Naive thymus-derived CD4-positive, alpha-beta T cell (primary cell): ENCODE results near the gene ZNF184. TPM values are rescaled to one million over a fixed set of nuclear protein-coding genes. Genes with fewer than 3 reads are reported as not detected.

ENCODE experiments used
- ATAC-seq: fragments of 150-1000 bp; cut with Tn5 transposase; 2 replicates; pipeline ENCODE4 v1.10.0; 2021; ENCODE audit warnings: mild to moderate bottlenecking, moderate library complexity
- CTCF ChIA-PET: fragments of 350-600 bp; sonication (Branson Sonifier 250); formaldehyde crosslinking; loops from one replicate; lab custom pipeline; 2021; ENCODE audit warnings: antibody characterized with exemption; lab: Charles Lee
- POLR2A ChIA-PET: fragments of 350-600 bp; sonication (Branson Sonifier 250); formaldehyde crosslinking; loops from one replicate; lab custom pipeline; 2021; ENCODE audit warnings: antibody characterized with exemption, inconsistent platforms; lab: Charles Lee
- DNase-seq, 9 donors: peaks; one replicate each; pipeline versions ENCODE4 v3.0.0 to v3.0.0-alpha.2; 2020 to 2022; ENCODE audit warnings: mixed read lengths in 1 of 9
- H3K27ac ChIP-seq: one replicate; pipeline ENCODE4 v1.7.0; 2013; ENCODE audit warnings: mild to moderate bottlenecking, low read depth, low read length, moderate library complexity
- H3K27me3 ChIP-seq, 2 donors: one replicate each; pipeline ENCODE4 v1.7.0; 2013; ENCODE audit warnings: low read length in 2 of 2, mild to moderate bottlenecking in 2 of 2, moderate library complexity in 2 of 2; ENCODE audit not compliant: control insufficient read depth in 2 of 2, insufficient read depth in 2 of 2
- H3K36me3 ChIP-seq, 3 experiments: 1 replicate in 2 of 3; 2 replicates in 1 of 3; pipeline ENCODE4 v1.7.0; 2013; ENCODE audit warnings: low read length in 3 of 3, mild to moderate bottlenecking in 3 of 3, moderate library complexity in 1 of 3; ENCODE audit not compliant: insufficient read depth in 3 of 3, control insufficient read depth in 2 of 3
- H3K4me1 ChIP-seq, 2 donors: one replicate each; pipeline ENCODE4 v1.7.0; 2013; ENCODE audit warnings: low read length in 2 of 2, mild to moderate bottlenecking in 2 of 2, moderate library complexity in 1 of 2; ENCODE audit not compliant: control insufficient read depth in 2 of 2, insufficient read depth in 2 of 2
- H3K4me3 ChIP-seq: 2 replicates; pipeline ENCODE4 v1.7.0; 2013; ENCODE audit warnings: mild to moderate bottlenecking, low read length
- H3K9me3 ChIP-seq, 3 experiments: 1 replicate in 2 of 3; 2 replicates in 1 of 3; pipeline ENCODE4 v1.7.0; 2013; ENCODE audit warnings: low read length in 3 of 3; ENCODE audit not compliant: control insufficient read depth in 2 of 3
- H3K27ac Mint-ChIP-seq, 9 donors: one replicate each; pipeline ENCODE4 v1.8.0; 2020 to 2022; ENCODE audit warnings: mixed read lengths in 9 of 9, mild to moderate bottlenecking in 8 of 9, moderate library complexity in 5 of 9, inconsistent platforms in 2 of 9
- H3K27me3 Mint-ChIP-seq, 5 donors: one replicate each; pipeline ENCODE4 v1.8.0; 2021 to 2022; ENCODE audit warnings: mixed read lengths in 5 of 5, mild to moderate bottlenecking in 1 of 5
- H3K36me3 Mint-ChIP-seq, 5 donors: one replicate each; pipeline ENCODE4 v1.8.0; 2020 to 2022; ENCODE audit warnings: mixed read lengths in 5 of 5, mild to moderate bottlenecking in 3 of 5, inconsistent platforms in 1 of 5
- H3K4me1 Mint-ChIP-seq, 7 donors: one replicate each; pipeline ENCODE4 v1.8.0; 2020 to 2022; ENCODE audit warnings: mixed read lengths in 7 of 7, mild to moderate bottlenecking in 3 of 7, inconsistent platforms in 1 of 7
- H3K4me3 Mint-ChIP-seq, 10 donors: one replicate each; pipeline ENCODE4 v1.8.0; 2020 to 2022; ENCODE audit warnings: mild to moderate bottlenecking in 10 of 10, mixed read lengths in 10 of 10, moderate library complexity in 6 of 10, inconsistent platforms in 2 of 10
- H3K9me3 Mint-ChIP-seq, 11 donors: one replicate each; pipeline ENCODE4 v1.8.0; 2020 to 2022; ENCODE audit warnings: mixed read lengths in 11 of 11, mild to moderate bottlenecking in 4 of 11, inconsistent platforms in 1 of 11, moderate library complexity in 1 of 11
- intact Hi-C, 2 donors: fragments of 100-400 bp; cut with micrococcal nuclease; formaldehyde crosslinking; loops; one replicate each; pipeline ENCODE4 v1.15.1; 2023
- polyA plus RNA-seq, 2 donors: library from polyadenylated mRNA; unstranded; fragments of 300-500 nt; fragmentation: Illumina TruSeq; gene quantifications; one replicate each; pipeline ENCODE4 v1.2.3, GENCODE V29; 2021
- total RNA-seq, 6 experiments: library from RNA in 5 of 6; stranded (reverse) in 5 of 6; gene quantifications; 1 replicate in 5 of 6; 2 replicates in 1 of 6; pipeline ENCODE4 v1.2.3 and lab custom pipeline; 2021 to 2026

The ZNF184 gene
- total and polyA plus RNA-seq, 7 experiments from 2014 or later: 7.0 to 13.7 (median 12.3) TPM

DNA sequence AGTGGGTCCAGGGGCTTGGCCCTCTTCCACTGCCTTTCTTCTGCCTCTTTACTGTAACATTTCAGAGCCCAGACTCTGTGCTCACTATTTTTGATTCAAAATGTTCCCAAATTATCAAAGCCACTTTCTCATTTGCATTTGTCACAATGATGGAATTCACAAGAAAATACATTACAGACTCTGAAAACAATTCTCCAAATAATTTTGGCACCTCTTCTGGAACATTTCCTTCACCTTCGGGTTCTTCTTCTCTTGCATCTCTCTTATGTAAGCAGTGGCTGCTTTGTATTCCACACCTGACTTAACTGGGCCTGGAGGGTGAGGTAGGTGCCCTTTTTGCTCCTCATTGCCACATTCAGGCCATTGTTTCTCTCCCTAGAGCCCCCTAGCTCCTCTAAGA is 30.0 kb downstream of the ZNF184 start:
- POLR2A ChIA-PET: no interaction called here
- Histone ChIP-seq H3K9me3 (peaks cover 0 to 23% (median 0%) of the 10 kb centered on the region in 3 experiments), H3K4me3 (no peak overlapping the region), H3K27me3 (no peaks in the 10 kb centered on the region), H3K36me3 (no peaks in the 10 kb centered on the region), H3K4me1 (no peaks in the 10 kb centered on the region), H3K27ac (no peak overlapping the region)
- DNase-seq (no peak), ATAC-seq (no peak)
- Mint-ChIP-seq H3K9me3 (peaks cover 6 to 49% (median 27%) of the 10 kb centered on the region in 11 donors), H3K4me3 (no peak overlapping the region), H3K27ac (no peak overlapping the region), H3K4me1 (no peaks in the 10 kb centered on the region), H3K36me3 (peaks cover 11 to 38% (median 14%) of the 10 kb centered on the region in 5 donors), H3K27me3 (peaks cover 0 to 1% (median 0%) of the 10 kb centered on the region in 5 donors)
- CTCF ChIA-PET: no interaction called here
- intact Hi-C loops: no loop called here

DNA sequence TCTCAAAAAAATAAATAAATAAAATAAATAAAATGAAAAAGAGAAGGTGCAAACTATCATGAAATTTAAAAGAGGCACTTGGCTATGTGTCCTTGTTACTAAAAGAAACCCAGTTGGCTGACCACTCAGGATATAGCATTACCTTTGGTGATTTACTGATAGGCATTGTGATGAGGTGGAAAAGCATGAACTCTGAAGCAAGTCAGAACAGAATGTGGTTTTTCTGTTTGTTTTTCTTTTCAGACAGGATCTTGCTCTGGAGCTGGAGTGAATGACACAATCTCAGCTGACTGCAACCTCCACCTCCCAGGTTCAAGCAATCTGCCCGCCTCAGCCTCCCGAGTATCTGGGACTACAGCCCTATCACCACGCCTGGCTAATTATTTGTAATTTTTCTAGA is 31.9 kb downstream of the ZNF184 start:
- no peak for ATAC-seq
- no peaks in the 10 kb centered on the region for H3K4me1 ChIP-seq
- no peaks in the 10 kb centered on the region for H3K36me3 ChIP-seq
- H3K9me3 ChIP-seq: peaks cover 0 to 14% (median 0%) of the 10 kb centered on the region in 3 experiments
- Mint-ChIP-seq H3K27me3 (peaks cover 0 to 6% (median 2%) of the 10 kb centered on the region in 5 donors), H3K9me3 (peaks cover 6 to 35% (median 23%) of the 10 kb centered on the region in 11 donors), H3K4me1 (no peaks in the 10 kb centered on the region), H3K4me3 (no peak overlapping the region), H3K27ac (no peak overlapping the region), H3K36me3 (peaks cover 8 to 33% (median 13%) of the 10 kb centered on the region in 5 donors)
- H3K27me3 ChIP-seq: no peaks in the 10 kb centered on the region
- ChIA-PET POLR2A (no interaction called here), CTCF (no interaction called here)
- no peak overlapping the region for H3K4me3 ChIP-seq
- intact Hi-C loops: no loop called here
- DNase-seq: no peak
- H3K27ac ChIP-seq: no peak overlapping the region

DNA sequence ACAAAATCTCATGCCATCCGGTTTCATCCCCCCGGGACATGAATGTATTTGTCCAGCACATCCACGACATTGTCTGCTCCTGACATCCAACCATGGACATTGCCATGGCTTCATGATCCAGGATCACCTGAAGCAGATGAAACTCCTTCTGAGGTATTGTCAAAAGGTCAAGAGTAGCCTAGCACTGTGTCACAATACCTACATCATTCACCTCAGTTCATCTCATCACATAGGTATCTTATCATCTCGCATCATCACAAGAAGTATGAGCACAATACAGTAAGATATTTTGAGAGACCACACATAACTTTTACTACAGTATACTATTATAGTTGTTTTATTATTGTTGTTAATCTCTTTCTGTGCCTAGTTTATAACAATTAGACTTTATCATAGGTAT is 33.5 kb downstream of the ZNF184 start:
- no peaks in the 10 kb centered on the region for H3K36me3 ChIP-seq
- H3K9me3 ChIP-seq: no peaks in the 10 kb centered on the region
- no peak overlapping the region for H3K4me3 ChIP-seq
- H3K27me3 ChIP-seq: no peaks in the 10 kb centered on the region
- no peak for ATAC-seq
- no peak overlapping the region for H3K4me3 Mint-ChIP-seq
- peaks cover 0 to 30% (median 10%) of the 10 kb centered on the region in 5 donors for H3K36me3 Mint-ChIP-seq
- no peak overlapping the region for H3K27ac ChIP-seq
- H3K27me3 Mint-ChIP-seq: peaks cover 0 to 13% (median 9%) of the 10 kb centered on the region in 5 donors
- no peak overlapping the region for H3K27ac Mint-ChIP-seq
- intact Hi-C loops: no loop called here
- ChIA-PET POLR2A (no interaction called here), CTCF (no interaction called here)
- peaks cover 3 to 51% (median 23%) of the 10 kb centered on the region in 11 donors for H3K9me3 Mint-ChIP-seq
- no peaks in the 10 kb centered on the region for H3K4me1 Mint-ChIP-seq
- DNase-seq: no peak
- no peaks in the 10 kb centered on the region for H3K4me1 ChIP-seq

DNA sequence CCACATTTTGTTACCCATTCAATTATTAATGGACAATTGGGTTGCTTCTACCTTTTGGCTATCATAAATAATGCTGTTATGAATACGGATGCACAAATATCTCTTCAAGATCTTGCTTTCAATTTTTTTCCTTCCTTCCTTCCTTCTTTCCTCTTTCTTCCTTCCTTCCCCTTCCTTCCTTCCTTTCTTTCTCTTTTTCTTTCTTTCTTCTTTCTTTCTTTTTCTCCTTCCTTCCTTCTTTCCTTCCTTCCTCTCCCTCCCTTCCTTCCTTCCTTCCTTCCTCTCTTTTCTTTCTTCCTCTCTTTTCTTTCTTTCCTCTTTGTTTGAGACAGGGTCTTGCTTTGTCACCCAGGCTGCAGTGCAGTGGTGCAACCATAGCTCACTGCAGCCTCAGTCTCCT is 39.2 kb downstream of the ZNF184 start:
- ChIA-PET POLR2A (no interaction called here), CTCF (no interaction called here)
- no peak overlapping the region for H3K27ac ChIP-seq
- no peak overlapping the region for H3K4me3 Mint-ChIP-seq
- H3K27me3 Mint-ChIP-seq: peaks cover 0 to 32% (median 18%) of the 10 kb centered on the region in 5 donors
- DNase-seq (no peak), ATAC-seq (no peak)
- H3K36me3 Mint-ChIP-seq: peaks cover 0 to 15% (median 3%) of the 10 kb centered on the region in 5 donors
- peaks cover 0 to 47% (median 17%) of the 10 kb centered on the region in 11 donors for H3K9me3 Mint-ChIP-seq
- no peak overlapping the region for H3K27ac Mint-ChIP-seq
- H3K27me3 ChIP-seq: no peaks in the 10 kb centered on the region
- H3K4me1 Mint-ChIP-seq: no peaks in the 10 kb centered on the region
- H3K36me3 ChIP-seq: no peaks in the 10 kb centered on the region
- intact Hi-C loops: no loop called here
- H3K9me3 ChIP-seq: no peaks in the 10 kb centered on the region
- H3K4me3 ChIP-seq: no peak overlapping the region
- H3K4me1 ChIP-seq: no peaks in the 10 kb centered on the region

DNA sequence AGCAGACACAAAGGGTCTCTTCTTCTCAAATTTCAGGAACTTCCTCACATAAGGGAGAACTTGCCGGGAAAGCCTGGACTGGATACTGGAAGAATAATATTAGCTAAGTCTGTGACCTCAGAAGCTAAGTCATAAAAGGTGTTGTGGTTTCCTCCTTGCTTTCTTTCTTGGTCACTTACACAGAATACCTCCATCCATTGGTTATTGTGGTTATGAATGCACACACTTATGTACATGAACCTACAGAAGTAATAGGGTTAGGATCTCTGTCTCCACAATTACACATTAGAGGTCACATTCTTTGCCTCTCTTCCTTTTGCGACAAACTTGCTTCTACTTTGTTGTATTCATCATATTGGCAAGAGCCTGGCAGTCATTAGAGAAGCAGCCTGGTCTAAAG is 43.9 kb downstream of the ZNF184 start:
- intact Hi-C loops: no loop called here
- peaks cover 0 to 21% (median 7%) of the 10 kb centered on the region in 5 donors for H3K27me3 Mint-ChIP-seq
- H3K27ac Mint-ChIP-seq: no peak overlapping the region
- Histone ChIP-seq H3K27ac (no peak overlapping the region), H3K36me3 (no peaks in the 10 kb centered on the region), H3K4me1 (no peaks in the 10 kb centered on the region), H3K27me3 (peaks cover 0 to 4% of the 10 kb centered on the region in 2 donors), H3K9me3 (no peaks in the 10 kb centered on the region), H3K4me3 (no peak overlapping the region)
- H3K9me3 Mint-ChIP-seq: peaks cover 0 to 15% (median 7%) of the 10 kb centered on the region in 11 donors
- POLR2A ChIA-PET: no interaction called here
- H3K36me3 Mint-ChIP-seq: no peaks in the 10 kb centered on the region
- no peaks in the 10 kb centered on the region for H3K4me1 Mint-ChIP-seq
- CTCF ChIA-PET: no interaction called here
- H3K4me3 Mint-ChIP-seq: no peak overlapping the region
- ATAC-seq: no peak
- no peak for DNase-seq

DNA sequence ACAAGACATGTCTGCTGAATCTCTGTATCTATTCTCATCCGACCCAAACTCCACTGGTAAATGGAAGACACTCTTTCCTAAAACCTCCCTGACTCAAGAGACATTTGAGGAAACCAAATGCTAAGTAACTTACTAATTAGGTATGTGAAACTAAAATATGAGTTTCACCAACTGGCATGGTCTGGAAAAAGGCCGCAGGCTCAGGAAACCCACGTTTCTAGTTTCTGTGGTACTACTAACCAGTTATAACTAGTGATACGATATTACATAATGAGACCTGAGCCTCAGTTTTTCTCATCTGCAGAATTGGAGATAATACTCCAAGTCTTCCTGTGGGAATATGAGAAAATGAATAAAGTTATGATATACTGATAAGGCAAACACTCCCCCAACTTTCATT is 44.4 kb downstream of the ZNF184 start:
- H3K36me3 ChIP-seq: no peaks in the 10 kb centered on the region
- peaks cover 0 to 4% of the 10 kb centered on the region in 2 donors for H3K27me3 ChIP-seq
- Mint-ChIP-seq H3K27me3 (peaks cover 0 to 16% (median 7%) of the 10 kb centered on the region in 5 donors), H3K4me3 (no peak overlapping the region), H3K36me3 (no peaks in the 10 kb centered on the region), H3K9me3 (peaks cover 0 to 13% (median 4%) of the 10 kb centered on the region in 11 donors), H3K27ac (no peak overlapping the region), H3K4me1 (no peaks in the 10 kb centered on the region)
- no peaks in the 10 kb centered on the region for H3K9me3 ChIP-seq
- intact Hi-C loops: no loop called here
- no peak for ATAC-seq
- POLR2A ChIA-PET: no interaction called here
- H3K27ac ChIP-seq: no peak overlapping the region
- no peak overlapping the region for H3K4me3 ChIP-seq
- no peak for DNase-seq
- no peaks in the 10 kb centered on the region for H3K4me1 ChIP-seq
- CTCF ChIA-PET: no interaction called here

DNA sequence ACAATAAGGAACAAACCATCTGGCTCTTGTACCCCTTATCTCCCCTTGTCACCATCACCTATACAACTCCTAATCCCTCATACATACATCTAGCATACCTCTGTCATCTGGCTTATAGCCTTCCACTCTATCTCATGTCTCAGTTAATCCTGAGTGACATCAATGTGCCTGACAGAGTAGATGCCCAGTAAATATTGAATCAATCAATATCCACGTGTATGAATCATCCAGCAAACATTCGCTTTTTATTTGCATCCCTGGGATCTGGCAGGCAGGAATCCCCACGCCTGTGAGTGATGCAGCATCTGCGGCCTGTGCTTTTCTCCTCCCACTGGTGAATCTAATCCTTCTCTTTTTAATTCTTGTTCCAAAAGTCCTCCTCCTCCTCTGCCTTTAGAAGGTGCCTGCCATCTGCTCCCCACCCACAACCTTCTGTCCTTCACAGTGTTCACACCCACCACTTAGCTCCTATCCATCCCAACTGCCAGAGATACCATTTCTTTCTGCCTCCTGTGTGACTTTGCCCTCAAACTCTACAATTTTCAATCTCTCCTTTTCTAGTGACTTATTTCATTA is 46.8 kb downstream of the ZNF184 start:
- POLR2A ChIA-PET: no interaction called here
- no peaks in the 10 kb centered on the region for H3K9me3 ChIP-seq
- no peak overlapping the region for H3K27ac ChIP-seq
- Mint-ChIP-seq H3K27me3 (peaks cover 0 to 21% (median 9%) of the 10 kb centered on the region in 5 donors), H3K4me1 (no peaks in the 10 kb centered on the region), H3K27ac (no peak overlapping the region), H3K36me3 (peaks cover 0 to 5% (median 0%) of the 10 kb centered on the region in 5 donors), H3K9me3 (peaks cover 0 to 16% (median 3%) of the 10 kb centered on the region in 11 donors), H3K4me3 (no peak overlapping the region)
- no peaks in the 10 kb centered on the region for H3K36me3 ChIP-seq
- DNase-seq: no peak
- H3K27me3 ChIP-seq: peaks cover 0 to 4% of the 10 kb centered on the region in 2 donors
- ATAC-seq: no peak
- H3K4me3 ChIP-seq: no peak overlapping the region
- intact Hi-C loops: no loop called here
- H3K4me1 ChIP-seq: no peaks in the 10 kb centered on the region
- CTCF ChIA-PET: interaction anchor here (0.7 kb wide), 1 partner anchor 52 kb away, joined by 3 read pairs; no protein-coding TSS in a partner anchor
